ENCODE data around the gene SLC1A3.

Gene SLC1A3

DNA sequence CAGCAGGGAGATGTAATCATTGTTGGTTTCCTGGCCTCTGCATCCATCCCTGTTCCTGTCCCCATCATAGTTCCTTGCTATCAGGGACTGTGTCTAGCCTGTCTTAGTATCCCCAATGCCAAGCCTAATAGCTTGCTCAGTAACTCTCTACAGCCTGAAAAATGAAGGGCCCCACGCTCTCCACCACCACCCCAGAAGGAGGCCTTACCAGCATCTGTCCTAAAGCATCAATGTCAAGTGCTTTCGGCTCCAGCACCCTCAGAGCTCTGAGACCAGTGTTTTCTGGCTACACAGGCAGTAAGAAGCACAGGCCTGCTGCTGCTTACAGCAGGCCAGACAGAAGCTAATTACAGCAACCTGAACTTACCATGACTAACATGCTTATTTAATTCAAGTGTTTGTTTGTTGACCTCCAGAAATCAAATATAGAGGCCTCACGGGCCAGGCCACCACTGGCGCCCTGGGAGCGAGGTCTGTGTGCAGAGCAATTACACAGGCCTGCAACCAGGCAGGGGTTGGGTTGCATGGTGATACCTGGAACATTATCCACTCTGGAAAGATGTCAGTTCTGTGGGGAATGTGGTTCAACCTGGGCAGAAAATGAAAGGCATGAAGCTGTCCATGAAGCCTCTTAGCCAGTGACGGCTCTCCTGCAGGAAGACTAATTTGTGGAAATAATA, 124.3 kb downstream of the SLC1A3 start:
- no peaks in the 10 kb centered on the region for H3K9me2 ChIP-seq (replicated peaks; ENCODE audit: low read depth, low read length)
- TF ChIP-seq EZH2phosphoT487 (IDR thresholded peaks at IDR 0.05; ENCODE audit: borderline replicate concordance) (no peak), CTCF (conservative IDR thresholded peaks at IDR 0.05; ENCODE audit: low read length) (no peak)

GRCh38 chr5:36733183-36733582, 126.8 kb downstream of the SLC1A3 start:
- Histone ChIP-seq H4K20me1 (ENCODE audit: insufficient read depth, low read length, poor library complexity, severe bottlenecking) (no peaks in the 10 kb centered on the region), H2AFZ (ENCODE audit: low read length) (no peak overlapping the region), H3F3A (ENCODE audit: low read depth) (no peaks in the 10 kb centered on the region), H3K9me3 (ENCODE audit: insufficient read depth, low read depth, low read length) (no peaks in the 10 kb centered on the region), H3K27me3 (ENCODE audit: insufficient read depth, low read length, poor library complexity, severe bottlenecking) (no peaks in the 10 kb centered on the region), H3K4me1 (ENCODE audit: insufficient read depth, low read length, poor library complexity, severe bottlenecking) (no peaks in the 10 kb centered on the region), H3K9me2 (replicated peaks; ENCODE audit: low read depth, low read length) (no peaks in the 10 kb centered on the region), H3K4me2 (ENCODE audit: low read depth, low read length, poor library complexity, severe bottlenecking) (no peak overlapping the region), H3K9ac (ENCODE audit: low read depth, low read length, poor library complexity, severe bottlenecking) (no peak overlapping the region), H3K36me3 (ENCODE audit: insufficient read depth, low read length) (no peaks in the 10 kb centered on the region), H3K4me3 (ENCODE audit: low read length, poor library complexity, severe bottlenecking) (no peak overlapping the region), H3K79me2 (ENCODE audit: insufficient read depth, low read length) (no peaks in the 10 kb centered on the region)
- TF ChIP-seq EZH2phosphoT487 (IDR thresholded peaks at IDR 0.05; ENCODE audit: borderline replicate concordance), result no peak
- no peak for TF ChIP-seq CTCF (conservative IDR thresholded peaks at IDR 0.05; ENCODE audit: low read length)

More for the DNA sequence above, 124.3 kb downstream of the SLC1A3 start:
- Histone ChIP-seq H3K9me3 (ENCODE audit: insufficient read depth, low read depth, low read length) (no peaks in the 10 kb centered on the region), H3K4me2 (ENCODE audit: low read depth, low read length, poor library complexity, severe bottlenecking) (no peak overlapping the region), H4K20me1 (ENCODE audit: insufficient read depth, low read length, poor library complexity, severe bottlenecking) (no peaks in the 10 kb centered on the region), H3K9ac (ENCODE audit: low read depth, low read length, poor library complexity, severe bottlenecking) (no peak overlapping the region), H3K36me3 (ENCODE audit: insufficient read depth, low read length) (no peaks in the 10 kb centered on the region), H3K27me3 (ENCODE audit: insufficient read depth, low read length, poor library complexity, severe bottlenecking) (no peaks in the 10 kb centered on the region), H3F3A (ENCODE audit: low read depth) (no peaks in the 10 kb centered on the region), H3K4me3 (ENCODE audit: low read length, poor library complexity, severe bottlenecking) (no peak overlapping the region), H3K4me1 (ENCODE audit: insufficient read depth, low read length, poor library complexity, severe bottlenecking) (peaks cover 1% of the 10 kb centered on the region), H2AFZ (ENCODE audit: low read length) (no peak overlapping the region), H3K79me2 (ENCODE audit: insufficient read depth, low read length) (no peaks in the 10 kb centered on the region)

GRCh38 chr5:36734422-36734821, 128.0 kb downstream of the SLC1A3 start:
- H3K4me2 ChIP-seq (ENCODE audit: low read depth, low read length, poor library complexity, severe bottlenecking), result no peak overlapping the region
- H3K79me2 ChIP-seq (ENCODE audit: insufficient read depth, low read length), result no peaks in the 10 kb centered on the region
- no peak overlapping the region for H2AFZ ChIP-seq (ENCODE audit: low read length)
- H3K27me3 ChIP-seq (ENCODE audit: insufficient read depth, low read length, poor library complexity, severe bottlenecking), result no peaks in the 10 kb centered on the region
- H3F3A ChIP-seq (ENCODE audit: low read depth), result no peaks in the 10 kb centered on the region
- no peak overlapping the region for H3K4me3 ChIP-seq (ENCODE audit: low read length, poor library complexity, severe bottlenecking)
- no peaks in the 10 kb centered on the region for H3K36me3 ChIP-seq (ENCODE audit: insufficient read depth, low read length)
- no peaks in the 10 kb centered on the region for H3K9me2 ChIP-seq (replicated peaks; ENCODE audit: low read depth, low read length)
- H3K4me1 ChIP-seq (ENCODE audit: insufficient read depth, low read length, poor library complexity, severe bottlenecking), result no peaks in the 10 kb centered on the region
- no peak overlapping the region for H3K9ac ChIP-seq (ENCODE audit: low read depth, low read length, poor library complexity, severe bottlenecking)
- no peaks in the 10 kb centered on the region for H4K20me1 ChIP-seq (ENCODE audit: insufficient read depth, low read length, poor library complexity, severe bottlenecking)
- no peak for TF ChIP-seq EZH2phosphoT487 (IDR thresholded peaks at IDR 0.05; ENCODE audit: borderline replicate concordance)
- peak; percentile 41 for TF ChIP-seq CTCF (conservative IDR thresholded peaks at IDR 0.05; ENCODE audit: low read length)
- no peaks in the 10 kb centered on the region for H3K9me3 ChIP-seq (ENCODE audit: insufficient read depth, low read depth, low read length)
